Measurements from ENCODE around the gene ANKS6.

ANKS6 gene

DNA sequence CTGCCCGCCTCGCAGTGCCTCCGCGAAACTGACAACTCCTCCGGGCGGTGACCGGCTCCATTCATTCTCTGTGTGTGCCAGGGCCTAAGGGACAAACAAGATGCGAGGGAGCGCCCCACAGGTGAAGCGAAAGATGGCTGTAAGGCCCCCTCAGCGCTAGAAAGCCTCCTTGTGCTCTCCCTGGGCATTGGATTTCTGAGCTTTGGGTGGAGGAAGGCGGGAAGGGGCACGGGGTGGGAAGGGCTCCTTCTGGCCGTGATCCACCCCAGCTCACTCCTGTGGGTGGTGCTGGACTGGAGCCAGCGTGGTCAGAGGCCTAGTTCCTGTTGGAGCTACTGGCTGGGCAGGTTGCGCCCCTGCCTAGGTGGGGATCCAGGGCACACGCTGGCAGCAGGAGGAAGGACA lies 12.1 kb upstream of the ANKS6 start:
- TF ChIP-seq, protein P1, sequence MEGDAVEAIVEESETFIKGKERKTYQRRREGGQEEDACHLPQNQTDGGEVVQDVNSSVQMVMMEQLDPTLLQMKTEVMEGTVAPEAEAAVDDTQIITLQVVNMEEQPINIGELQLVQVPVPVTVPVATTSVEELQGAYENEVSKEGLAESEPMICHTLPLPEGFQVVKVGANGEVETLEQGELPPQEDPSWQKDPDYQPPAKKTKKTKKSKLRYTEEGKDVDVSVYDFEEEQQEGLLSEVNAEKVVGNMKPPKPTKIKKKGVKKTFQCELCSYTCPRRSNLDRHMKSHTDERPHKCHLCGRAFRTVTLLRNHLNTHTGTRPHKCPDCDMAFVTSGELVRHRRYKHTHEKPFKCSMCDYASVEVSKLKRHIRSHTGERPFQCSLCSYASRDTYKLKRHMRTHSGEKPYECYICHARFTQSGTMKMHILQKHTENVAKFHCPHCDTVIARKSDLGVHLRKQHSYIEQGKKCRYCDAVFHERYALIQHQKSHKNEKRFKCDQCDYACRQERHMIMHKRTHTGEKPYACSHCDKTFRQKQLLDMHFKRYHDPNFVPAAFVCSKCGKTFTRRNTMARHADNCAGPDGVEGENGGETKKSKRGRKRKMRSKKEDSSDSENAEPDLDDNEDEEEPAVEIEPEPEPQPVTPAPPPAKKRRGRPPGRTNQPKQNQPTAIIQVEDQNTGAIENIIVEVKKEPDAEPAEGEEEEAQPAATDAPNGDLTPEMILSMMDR (IDR thresholded peaks at IDR 0.05; ENCODE audit: insufficient read depth, low read length, missing control alignments): no peak
- no peak for DNase-seq (ENCODE audit: low read depth, low spot score)
- POLR2A ChIA-PET: no interaction called here
- H3K4me3 ChIP-seq (ENCODE audit: low read depth, low read length): 0 out of 2 replicates have a peak overlapping the region, but pooled peaks have one; percentile 1
- CTCF ChIA-PET: interaction anchor here (1.3 to 12.5 kb wide), 4 partner anchors 10 to 40 kb away, joined by 3 to 116 read pairs (median 22); partner anchors contain the start of gene ANKS6

DNA sequence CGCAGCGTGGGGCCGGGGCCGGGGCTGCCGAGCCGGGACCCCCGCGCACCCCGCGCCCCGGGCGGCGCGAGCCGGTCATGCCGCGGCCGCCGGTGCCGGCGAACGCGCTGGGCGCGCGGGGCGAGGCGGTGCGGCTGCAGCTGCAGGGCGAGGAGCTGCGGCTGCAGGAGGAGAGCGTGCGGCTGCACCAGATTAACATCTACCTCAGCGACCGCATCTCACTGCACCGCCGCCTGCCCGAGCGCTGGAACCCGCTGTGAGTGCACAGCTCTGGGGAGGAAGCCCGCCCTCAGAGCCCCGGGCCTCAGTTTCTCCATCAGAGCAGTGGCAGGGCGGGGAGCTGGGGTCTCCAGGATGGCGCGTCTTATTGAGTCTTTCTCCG lies 11.4 kb upstream of the ANKS6 start:
- TF ChIP-seq, protein P1 (IDR thresholded peaks at IDR 0.05; ENCODE audit: insufficient read depth, low read length, missing control alignments): no peak
- DNase-seq (ENCODE audit: low read depth, low spot score): no peak
- ChIA-PET CTCF (interaction anchor here (1.3 to 12.5 kb wide), 6 partner anchors 10 to 192 kb away, joined by 3 to 116 read pairs (median 10); partner anchors contain the start of gene ANKS6), POLR2A (no interaction called here)
- H3K4me3 ChIP-seq (ENCODE audit: low read depth, low read length): peak overlapping the region; percentile 50

GRCh38 chr9:98807070-98807813 lies 10.9 kb upstream of the ANKS6 start, which contains the start of gene GALNT12:
Gene GALNT12 (plus strand): TSS chr9:98807670. CDS start chr9:98807699, 29 bp downstream.
- CTCF ChIA-PET: interaction anchor here (0.7 to 12.5 kb wide), 16 partner anchors 11 to 492 kb away, joined by 3 to 116 read pairs (median 4); partner anchors contain the start of gene ANKS6
- H3K4me3 ChIP-seq (ENCODE audit: low read depth, low read length): peak within 1 kb of the TSS; percentile 50
- TF ChIP-seq, protein P1 (IDR thresholded peaks at IDR 0.05; ENCODE audit: insufficient read depth, low read length, missing control alignments): no peak
- POLR2A ChIA-PET: no interaction called here
- DNase-seq (ENCODE audit: low read depth, low spot score): no peak

- TF ChIP-seq, protein P1 (IDR thresholded peaks at IDR 0.05; ENCODE audit: insufficient read depth, low read length, missing control alignments): no peak
- CTCF ChIA-PET: interaction anchor here (0.6 to 12.5 kb wide), 20 partner anchors 8 to 798 kb away, joined by 3 to 116 read pairs (median 4); partner anchors contain the start of genes ANKS6 and TGFBR1
- H3K4me3 ChIP-seq (ENCODE audit: low read depth, low read length): no peak overlapping the region
- POLR2A ChIA-PET: no interaction called here
- DNase-seq (ENCODE audit: low read depth, low spot score): no peak
Observed at GRCh38 chr9:98806394-98807035, 10.2 kb upstream of the ANKS6 start.

DNA sequence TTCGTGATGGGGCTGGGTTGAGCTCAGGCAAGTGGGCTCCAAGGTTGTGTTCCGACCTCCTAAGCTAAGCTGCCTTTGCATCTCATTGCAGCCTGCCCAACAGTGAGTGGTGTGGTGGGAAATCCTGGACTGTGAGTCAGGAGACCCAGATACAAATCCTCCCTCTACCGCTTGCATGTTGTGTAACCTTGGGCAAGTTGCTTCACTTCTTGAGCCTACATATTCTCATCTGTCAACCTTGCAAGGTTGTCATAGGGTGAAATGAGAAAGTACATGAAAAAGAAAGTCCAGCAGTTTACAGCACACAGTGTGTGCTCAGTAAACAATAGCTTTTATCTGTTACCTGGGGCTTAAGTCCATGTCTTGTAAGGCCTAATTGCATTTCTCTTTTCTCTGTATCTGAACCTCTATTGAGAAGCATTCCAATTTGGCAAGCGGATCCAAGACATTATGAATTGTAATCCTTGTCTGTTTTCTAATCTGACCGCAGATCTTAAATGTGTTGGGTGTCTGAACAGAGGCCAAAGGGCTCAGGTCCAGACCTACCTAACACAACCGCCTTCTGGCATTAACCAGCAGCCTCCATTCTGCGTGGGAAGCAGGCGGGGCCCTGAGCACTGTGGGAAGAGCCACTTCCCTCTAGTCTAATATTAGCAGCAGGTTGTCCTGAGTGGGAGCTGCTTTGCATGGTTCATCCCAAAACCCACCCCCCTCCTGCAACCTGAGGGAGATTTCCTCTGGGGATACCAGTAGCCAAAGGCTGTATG lies 9.3 kb upstream of the ANKS6 start:
- TF ChIP-seq, protein P1 (IDR thresholded peaks at IDR 0.05; ENCODE audit: insufficient read depth, low read length, missing control alignments): no peak
- POLR2A ChIA-PET: no interaction called here
- no peak overlapping the region for H3K4me3 ChIP-seq (ENCODE audit: low read depth, low read length)
- no peak for DNase-seq (ENCODE audit: low read depth, low spot score)
- CTCF ChIA-PET: interaction anchor here (0.7 to 12.5 kb wide), 14 partner anchors 9 to 490 kb away, joined by 3 to 116 read pairs (median 4); partner anchors contain the start of genes ANKS6 and TGFBR1
